Heart left ventricle (tissue), 13 donors: ENCODE measurements around the gene NISCH.

ENCODE experiments used
- CTCF ChIP-seq, 12 donors: fragments of 200-600 bp; sonication (generic) in 4 of 12; IDR thresholded peaks; one replicate each; pipeline versions ENCODE4 v1.5.0 to v1.8.0; 2018 to 2022; ENCODE audit warnings: antibody characterized with exemption in 12 of 12, mild to moderate bottlenecking in 5 of 12
- POLR2A ChIP-seq, 2 donors: fragments of 450-650 bp; IDR thresholded peaks; one replicate each; pipeline ENCODE4 v1.6.1; 2017; ENCODE audit warnings: antibody characterized with exemption in 2 of 2, mild to moderate bottlenecking in 2 of 2, moderate library complexity in 2 of 2
- donor health status: ischemic (EF 13 %, LVEDD 7.1; RV severe dilation, severe dysfunction).
- donor health status: DM: no; HTN: yes; CAD: no.
- donor health status: DM: no; HTN: no; CAD: no.
- donor health status: ischemic (EF 25% LVEDD 6.9; RV normal size, moderate dysfunction).
- donor health status: ischemic (EF 25% LVEDD 5.7; RV mildly dilated, moderate dysfunction).
- donor health status: ischemic (EF 35%, LVEDD 5.7; RV mildly dilated, moderate dysfunction).
- donor health status: nonischemic (EF 11% LVEDD 7.7; RV severe dilation, severe dysfunction).
- donor health status: DM: yes; HTN: yes; CAD: no.
- donor health status: PGD.
- donor health status: ischemic (EF 29% LVEDD 5.4; RV normal size, mild dysfunction).
- donor health status: nonischemic (EF 23%, LVEDD 6.1; RV moderate dilation, normal function).

- TF ChIP-seq CTCF (IDR thresholded peaks at IDR 0.05): no peak
- TF ChIP-seq POLR2A (IDR thresholded peaks at IDR 0.05): no peak
Measured at GRCh38 chr3:52488746-52489145, 33.3 kb downstream of the NISCH start.
